Ishikawa (cell line): ENCODE measurements around the gene ARSJ.

Experiments used
- EP300 ChIP-seq: IDR thresholded peaks from 2 replicates; pipeline ENCODE4 v1.6.1; 2012; ENCODE audit warnings: borderline replicate concordance
- RAD21 ChIP-seq: IDR thresholded peaks from 2 replicates; pipeline ENCODE4 v1.6.1; 2012; ENCODE audit warnings: low read depth
- TAF1 ChIP-seq: IDR thresholded peaks from 2 replicates; pipeline ENCODE4 v1.6.1; 2012; ENCODE audit warnings: low read depth, mild to moderate bottlenecking
- TCF12 ChIP-seq: IDR thresholded peaks from 2 replicates; pipeline ENCODE4 v1.6.1; 2012; ENCODE audit warnings: low read depth
- TEAD4 ChIP-seq: IDR thresholded peaks from 2 replicates; pipeline ENCODE4 v1.6.1; 2012
- TF ChIP-seq, protein P1 (sequence below): IDR thresholded peaks from 2 replicates; pipeline ENCODE4 v1.6.1; 2012; ENCODE audit warnings: low read depth, mild to moderate bottlenecking
- TF ChIP-seq, protein P2 (sequence below): IDR thresholded peaks from 2 replicates; pipeline ENCODE4 v1.6.1; 2012

DNA sequence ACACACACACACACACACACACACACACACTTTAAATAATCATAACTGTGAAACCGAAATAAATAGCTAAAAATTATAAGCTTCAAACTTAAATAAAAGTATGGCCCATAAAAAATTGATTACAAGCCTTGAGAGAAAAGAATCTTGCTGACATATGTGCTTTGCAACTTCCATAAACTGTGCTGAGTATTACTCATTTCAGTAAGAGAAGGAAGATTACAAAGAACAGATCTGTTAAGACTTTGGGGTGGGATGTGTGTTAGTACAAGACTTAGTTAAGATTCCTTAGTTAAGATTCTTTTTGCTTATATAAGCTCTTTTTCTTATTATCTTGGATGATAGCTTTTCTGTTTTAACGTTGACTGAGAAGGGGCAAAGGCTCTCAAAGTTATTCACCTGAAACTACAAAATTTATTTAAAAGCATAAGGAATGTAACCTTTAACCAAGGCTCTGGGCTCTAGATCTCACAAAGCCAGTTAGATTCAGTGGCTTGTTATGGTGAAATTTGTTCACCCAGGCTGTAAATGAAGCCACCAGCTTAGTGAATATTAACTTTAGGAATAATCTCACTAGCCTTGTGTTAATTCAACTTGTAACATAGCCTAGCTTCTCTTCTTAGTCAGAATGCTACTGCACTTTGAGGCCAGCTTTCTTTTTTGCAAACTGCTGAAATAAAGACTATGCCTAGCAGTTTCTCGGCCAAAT, 58.2 kb downstream of the ARSJ start:
- TF ChIP-seq TEAD4 (no peak), TCF12 (no peak), RAD21 (no peak), EP300 (no peak), TAF1 (no peak)
- TF ChIP-seq, protein P1, sequence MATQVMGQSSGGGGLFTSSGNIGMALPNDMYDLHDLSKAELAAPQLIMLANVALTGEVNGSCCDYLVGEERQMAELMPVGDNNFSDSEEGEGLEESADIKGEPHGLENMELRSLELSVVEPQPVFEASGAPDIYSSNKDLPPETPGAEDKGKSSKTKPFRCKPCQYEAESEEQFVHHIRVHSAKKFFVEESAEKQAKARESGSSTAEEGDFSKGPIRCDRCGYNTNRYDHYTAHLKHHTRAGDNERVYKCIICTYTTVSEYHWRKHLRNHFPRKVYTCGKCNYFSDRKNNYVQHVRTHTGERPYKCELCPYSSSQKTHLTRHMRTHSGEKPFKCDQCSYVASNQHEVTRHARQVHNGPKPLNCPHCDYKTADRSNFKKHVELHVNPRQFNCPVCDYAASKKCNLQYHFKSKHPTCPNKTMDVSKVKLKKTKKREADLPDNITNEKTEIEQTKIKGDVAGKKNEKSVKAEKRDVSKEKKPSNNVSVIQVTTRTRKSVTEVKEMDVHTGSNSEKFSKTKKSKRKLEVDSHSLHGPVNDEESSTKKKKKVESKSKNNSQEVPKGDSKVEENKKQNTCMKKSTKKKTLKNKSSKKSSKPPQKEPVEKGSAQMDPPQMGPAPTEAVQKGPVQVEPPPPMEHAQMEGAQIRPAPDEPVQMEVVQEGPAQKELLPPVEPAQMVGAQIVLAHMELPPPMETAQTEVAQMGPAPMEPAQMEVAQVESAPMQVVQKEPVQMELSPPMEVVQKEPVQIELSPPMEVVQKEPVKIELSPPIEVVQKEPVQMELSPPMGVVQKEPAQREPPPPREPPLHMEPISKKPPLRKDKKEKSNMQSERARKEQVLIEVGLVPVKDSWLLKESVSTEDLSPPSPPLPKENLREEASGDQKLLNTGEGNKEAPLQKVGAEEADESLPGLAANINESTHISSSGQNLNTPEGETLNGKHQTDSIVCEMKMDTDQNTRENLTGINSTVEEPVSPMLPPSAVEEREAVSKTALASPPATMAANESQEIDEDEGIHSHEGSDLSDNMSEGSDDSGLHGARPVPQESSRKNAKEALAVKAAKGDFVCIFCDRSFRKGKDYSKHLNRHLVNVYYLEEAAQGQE: no peak
- TF ChIP-seq, protein P2, sequence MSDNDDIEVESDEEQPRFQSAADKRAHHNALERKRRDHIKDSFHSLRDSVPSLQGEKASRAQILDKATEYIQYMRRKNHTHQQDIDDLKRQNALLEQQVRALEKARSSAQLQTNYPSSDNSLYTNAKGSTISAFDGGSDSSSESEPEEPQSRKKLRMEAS: no peak
